Activated T-cell treated with anti-CD3 and anti-CD28 coated beads for 24 hours (primary cell): ENCODE measurements around the gene C1orf56.
A peak's percentile ranks its signal among the peaks of the same experiment; 100 is the strongest.
"Not testable (repeated sequence)": the region's sequence is repeated elsewhere in the genome, so short reads cannot be mapped to it uniquely, and the experiment has no call there.

ENCODE experiments used
- DNase-seq: peaks from one replicate; pipeline ENCODE4 v3.0.0-alpha.2; 2020; ENCODE audit warnings: low read depth

Gene C1orf56

GRCh38 chr1:151062741-151063371 lies 15.3 kb downstream of the C1orf56 start:
- DNase-seq: no peak

GRCh38 chr1:151065089-151065645 lies 17.6 kb downstream of the C1orf56 start:
- no peak for DNase-seq

GRCh38 chr1:151067185-151067584 lies 19.6 kb downstream of the C1orf56 start:
- DNase-seq: no peak

GRCh38 chr1:151069103-151069486 lies 21.5 kb downstream of the C1orf56 start:
- DNase-seq: no peak

GRCh38 chr1:151070474-151071276 lies 23.1 kb downstream of the C1orf56 start, which contains the start of gene GABPB2:
Gene GABPB2, plus strand, starts transcription at chr1:151070761. Its CDS starts 17,429 bp downstream, at chr1:151088190.
- DNase-seq: peak; percentile 82

GRCh38 chr1:151072224-151072623 lies 24.7 kb downstream of the C1orf56 start:
- no peak for DNase-seq

GRCh38 chr1:151085953-151086559 lies 38.5 kb downstream of the C1orf56 start:
- no peak for DNase-seq

GRCh38 chr1:151097426-151097825 lies 49.9 kb downstream of the C1orf56 start:
- not testable (repeated sequence) for DNase-seq

- DNase-seq: no peak
These were observed 50.6 kb downstream of the C1orf56 start for GRCh38 chr1:151098126-151098525.
